ENCODE results near the gene CAMK2A. TPM values are rescaled to one million over a fixed set of nuclear protein-coding genes. Genes with fewer than 3 reads are reported as not detected.

CAMK2A gene
- total and polyA plus RNA-seq, 4 donors: under 0.01 TPM; not detected in 3

DNA sequence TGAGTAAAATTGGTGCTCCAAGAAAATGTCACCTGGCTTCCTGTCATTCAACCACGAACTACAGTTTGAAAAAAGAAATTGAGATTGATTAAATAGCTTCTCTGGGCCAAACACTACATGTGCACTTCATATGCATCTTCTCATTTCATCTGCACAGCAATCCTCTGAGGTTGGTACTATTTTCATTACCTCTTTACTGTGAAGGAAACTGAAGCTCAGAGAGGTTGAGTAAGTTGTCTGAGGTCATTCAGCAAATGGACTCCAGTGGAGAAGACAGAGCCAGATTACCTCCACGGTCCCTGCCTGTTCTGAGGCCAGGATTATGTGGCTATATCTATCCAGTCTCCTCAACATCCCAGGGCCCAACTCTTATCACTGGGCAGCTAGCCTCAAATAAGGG is 53.3 kb downstream of the CAMK2A start:
- TF ChIP-seq TAF1 (conservative IDR thresholded peaks at IDR 0.05): no peak
- no peak for TF ChIP-seq GABPA (IDR thresholded peaks at IDR 0.05 in 1 of 2, conservative IDR thresholded peaks at IDR 0.05 in 1 of 2)
- TF ChIP-seq FOXA1 (IDR thresholded peaks at IDR 0.05): no peak
- TF ChIP-seq RXRA (IDR thresholded peaks at IDR 0.05): no peak
- no peak for TF ChIP-seq FOXA2 (IDR thresholded peaks at IDR 0.05)
- no peak for TF ChIP-seq EGR1 (IDR thresholded peaks at IDR 0.05; ENCODE audit: low read depth in 2 of 2)
- no peak for TF ChIP-seq HNF4G (IDR thresholded peaks at IDR 0.05)
- TF ChIP-seq, protein P1, sequence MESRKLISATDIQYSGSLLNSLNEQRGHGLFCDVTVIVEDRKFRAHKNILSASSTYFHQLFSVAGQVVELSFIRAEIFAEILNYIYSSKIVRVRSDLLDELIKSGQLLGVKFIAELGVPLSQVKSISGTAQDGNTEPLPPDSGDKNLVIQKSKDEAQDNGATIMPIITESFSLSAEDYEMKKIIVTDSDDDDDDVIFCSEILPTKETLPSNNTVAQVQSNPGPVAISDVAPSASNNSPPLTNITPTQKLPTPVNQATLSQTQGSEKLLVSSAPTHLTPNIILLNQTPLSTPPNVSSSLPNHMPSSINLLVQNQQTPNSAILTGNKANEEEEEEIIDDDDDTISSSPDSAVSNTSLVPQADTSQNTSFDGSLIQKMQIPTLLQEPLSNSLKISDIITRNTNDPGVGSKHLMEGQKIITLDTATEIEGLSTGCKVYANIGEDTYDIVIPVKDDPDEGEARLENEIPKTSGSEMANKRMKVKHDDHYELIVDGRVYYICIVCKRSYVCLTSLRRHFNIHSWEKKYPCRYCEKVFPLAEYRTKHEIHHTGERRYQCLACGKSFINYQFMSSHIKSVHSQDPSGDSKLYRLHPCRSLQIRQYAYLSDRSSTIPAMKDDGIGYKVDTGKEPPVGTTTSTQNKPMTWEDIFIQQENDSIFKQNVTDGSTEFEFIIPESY (IDR thresholded peaks at IDR 0.05): no peak
- TF ChIP-seq RAD21 (IDR thresholded peaks at IDR 0.05): no peak
- TF ChIP-seq HNF4A (conservative IDR thresholded peaks at IDR 0.05): no peak
- TF ChIP-seq, protein P2, sequence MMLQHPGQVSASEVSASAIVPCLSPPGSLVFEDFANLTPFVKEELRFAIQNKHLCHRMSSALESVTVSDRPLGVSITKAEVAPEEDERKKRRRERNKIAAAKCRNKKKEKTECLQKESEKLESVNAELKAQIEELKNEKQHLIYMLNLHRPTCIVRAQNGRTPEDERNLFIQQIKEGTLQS (IDR thresholded peaks at IDR 0.05): no peak
- TF ChIP-seq YY1 (IDR thresholded peaks at IDR 0.05): no peak
- TF ChIP-seq, protein P3, sequence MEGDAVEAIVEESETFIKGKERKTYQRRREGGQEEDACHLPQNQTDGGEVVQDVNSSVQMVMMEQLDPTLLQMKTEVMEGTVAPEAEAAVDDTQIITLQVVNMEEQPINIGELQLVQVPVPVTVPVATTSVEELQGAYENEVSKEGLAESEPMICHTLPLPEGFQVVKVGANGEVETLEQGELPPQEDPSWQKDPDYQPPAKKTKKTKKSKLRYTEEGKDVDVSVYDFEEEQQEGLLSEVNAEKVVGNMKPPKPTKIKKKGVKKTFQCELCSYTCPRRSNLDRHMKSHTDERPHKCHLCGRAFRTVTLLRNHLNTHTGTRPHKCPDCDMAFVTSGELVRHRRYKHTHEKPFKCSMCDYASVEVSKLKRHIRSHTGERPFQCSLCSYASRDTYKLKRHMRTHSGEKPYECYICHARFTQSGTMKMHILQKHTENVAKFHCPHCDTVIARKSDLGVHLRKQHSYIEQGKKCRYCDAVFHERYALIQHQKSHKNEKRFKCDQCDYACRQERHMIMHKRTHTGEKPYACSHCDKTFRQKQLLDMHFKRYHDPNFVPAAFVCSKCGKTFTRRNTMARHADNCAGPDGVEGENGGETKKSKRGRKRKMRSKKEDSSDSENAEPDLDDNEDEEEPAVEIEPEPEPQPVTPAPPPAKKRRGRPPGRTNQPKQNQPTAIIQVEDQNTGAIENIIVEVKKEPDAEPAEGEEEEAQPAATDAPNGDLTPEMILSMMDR (IDR thresholded peaks at IDR 0.05; ENCODE audit: low read depth, low read length, missing input control): no peak
- TF ChIP-seq, protein P4, sequence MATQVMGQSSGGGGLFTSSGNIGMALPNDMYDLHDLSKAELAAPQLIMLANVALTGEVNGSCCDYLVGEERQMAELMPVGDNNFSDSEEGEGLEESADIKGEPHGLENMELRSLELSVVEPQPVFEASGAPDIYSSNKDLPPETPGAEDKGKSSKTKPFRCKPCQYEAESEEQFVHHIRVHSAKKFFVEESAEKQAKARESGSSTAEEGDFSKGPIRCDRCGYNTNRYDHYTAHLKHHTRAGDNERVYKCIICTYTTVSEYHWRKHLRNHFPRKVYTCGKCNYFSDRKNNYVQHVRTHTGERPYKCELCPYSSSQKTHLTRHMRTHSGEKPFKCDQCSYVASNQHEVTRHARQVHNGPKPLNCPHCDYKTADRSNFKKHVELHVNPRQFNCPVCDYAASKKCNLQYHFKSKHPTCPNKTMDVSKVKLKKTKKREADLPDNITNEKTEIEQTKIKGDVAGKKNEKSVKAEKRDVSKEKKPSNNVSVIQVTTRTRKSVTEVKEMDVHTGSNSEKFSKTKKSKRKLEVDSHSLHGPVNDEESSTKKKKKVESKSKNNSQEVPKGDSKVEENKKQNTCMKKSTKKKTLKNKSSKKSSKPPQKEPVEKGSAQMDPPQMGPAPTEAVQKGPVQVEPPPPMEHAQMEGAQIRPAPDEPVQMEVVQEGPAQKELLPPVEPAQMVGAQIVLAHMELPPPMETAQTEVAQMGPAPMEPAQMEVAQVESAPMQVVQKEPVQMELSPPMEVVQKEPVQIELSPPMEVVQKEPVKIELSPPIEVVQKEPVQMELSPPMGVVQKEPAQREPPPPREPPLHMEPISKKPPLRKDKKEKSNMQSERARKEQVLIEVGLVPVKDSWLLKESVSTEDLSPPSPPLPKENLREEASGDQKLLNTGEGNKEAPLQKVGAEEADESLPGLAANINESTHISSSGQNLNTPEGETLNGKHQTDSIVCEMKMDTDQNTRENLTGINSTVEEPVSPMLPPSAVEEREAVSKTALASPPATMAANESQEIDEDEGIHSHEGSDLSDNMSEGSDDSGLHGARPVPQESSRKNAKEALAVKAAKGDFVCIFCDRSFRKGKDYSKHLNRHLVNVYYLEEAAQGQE (IDR thresholded peaks at IDR 0.05): no peak
- no peak for TF ChIP-seq SP1 (IDR thresholded peaks at IDR 0.05)
- TF ChIP-seq, protein P5, sequence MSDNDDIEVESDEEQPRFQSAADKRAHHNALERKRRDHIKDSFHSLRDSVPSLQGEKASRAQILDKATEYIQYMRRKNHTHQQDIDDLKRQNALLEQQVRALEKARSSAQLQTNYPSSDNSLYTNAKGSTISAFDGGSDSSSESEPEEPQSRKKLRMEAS (IDR thresholded peaks at IDR 0.05): no peak
- no peak for TF ChIP-seq JUND (IDR thresholded peaks at IDR 0.05)
- no peak for TF ChIP-seq NR2F2 (IDR thresholded peaks at IDR 0.05)
- H3K4me1 ChIP-seq (ENCODE audit: control insufficient read depth in 4 of 4, insufficient read depth in 4 of 4, low read length in 3 of 4): no peaks in the 10 kb centered on the region
- H3K27me3 ChIP-seq (ENCODE audit: control insufficient read depth in 4 of 4, insufficient read depth in 4 of 4, low read length in 3 of 4): no peaks in the 10 kb centered on the region
- H3K27ac ChIP-seq (ENCODE audit: low read depth in 1 of 2, low read length in 2 of 2): no peak overlapping the region
- H3K9me3 ChIP-seq (ENCODE audit: control insufficient read depth in 4 of 4, low read length in 3 of 4): no peaks in the 10 kb centered on the region
- H3K9ac ChIP-seq (ENCODE audit: low read depth in 1 of 2, low read length in 2 of 2): no peak overlapping the region
- 89% methylated on average over 2 of the region's 2 CpGs for WGBS
- no peaks in the 10 kb centered on the region for H3K36me3 ChIP-seq (ENCODE audit: control insufficient read depth in 4 of 4, insufficient read depth in 3 of 4, low read depth in 1 of 4, low read length in 3 of 4)
- no peak overlapping the region for H3K4me3 ChIP-seq (ENCODE audit: low read depth in 1 of 3, low read length in 3 of 3)
- no peak for DNase-seq (ENCODE audit: low spot score)
